Thoracic aorta (tissue), 2 donors: Measurements from ENCODE around the gene WEE2. TPM values are rescaled to one million over a fixed set of nuclear protein-coding genes. Genes with fewer than 3 reads are reported as not detected.

Source experiments
- ATAC-seq: fragments of 150-250 bp; one replicate; pipeline ENCODE4 v1.8.0; 2017; ENCODE audit warnings: low read depth; ENCODE audit not compliant: insufficient number of reproducible peaks, low FRiP score
- DNase-seq: peaks from one replicate; pipeline ENCODE4 v3.0.0-alpha.2; 2020; ENCODE audit warnings: low spot score
- H3K27ac ChIP-seq, 2 donors: fragments of 200-600 bp; sonication (generic); 1 replicate in 1 of 2; 2 replicates in 1 of 2; pipeline ENCODE4 v1.5.1; 2016; ENCODE audit warnings: mild to moderate bottlenecking in 2 of 2, moderate library complexity in 2 of 2
- H3K27me3 ChIP-seq: fragments of 200-600 bp; sonication (generic); replicated peaks from 2 replicates; pipeline ENCODE4 v1.6.0; 2016; ENCODE audit warnings: mild to moderate bottlenecking; ENCODE audit not compliant: insufficient read depth
- H3K36me3 ChIP-seq: fragments of 200-600 bp; sonication (generic); one replicate; pipeline ENCODE4 v1.5.1; 2016
- H3K4me1 ChIP-seq, 2 donors: fragments of 200-600 bp; sonication (generic); 1 replicate in 1 of 2; 2 replicates in 1 of 2; pipeline versions ENCODE4 v1.5.1 to v1.6.0; 2016; ENCODE audit warnings: low read depth in 2 of 2, mild to moderate bottlenecking in 1 of 2; ENCODE audit not compliant: control insufficient read depth in 1 of 2
- H3K4me3 ChIP-seq: fragments of 200-600 bp; sonication (generic); 2 replicates; pipeline ENCODE4 v1.5.1; 2016; ENCODE audit warnings: mild to moderate bottlenecking
- H3K9me3 ChIP-seq: fragments of 200-600 bp; sonication (generic); 2 replicates; pipeline ENCODE4 v1.5.1; 2016
- CTCF ChIP-seq: fragments of 200-600 bp; sonication (generic); IDR thresholded peaks from one replicate; pipeline ENCODE4 v1.5.1; 2019; ENCODE audit warnings: antibody characterized with exemption
- total RNA-seq, 2 donors: library from RNA; depleted of rRNA; stranded (reverse); fragments of >200 nt; gene quantifications; one replicate each; pipeline versions ENCODE4 v1.1.0 to v1.2.3, GENCODE V29; 2016

The WEE2 gene
- total RNA-seq, 2 donors from 2014 or later, result not detected

GRCh38 chr7:141674171-141674671, 33.9 kb upstream of the WEE2 start:
- Histone ChIP-seq H3K27ac (peak overlapping the region; percentile 45 to 49), H3K4me1 (peaks cover 15 to 36% of the 10 kb centered on the region in 2 donors), H3K9me3 (no peaks in the 10 kb centered on the region), H3K27me3 (no peaks in the 10 kb centered on the region), H3K36me3 (no peaks in the 10 kb centered on the region), H3K4me3 (no peak overlapping the region)
- no peak for TF ChIP-seq CTCF
- ATAC-seq (no peak), DNase-seq (no peak)

GRCh38 chr7:141674702-141675101, 33.5 kb upstream of the WEE2 start:
- no peaks in the 10 kb centered on the region for H3K9me3 ChIP-seq
- peaks cover 15 to 36% of the 10 kb centered on the region in 2 donors for H3K4me1 ChIP-seq
- peak overlapping the region; percentile 45 to 49 for H3K27ac ChIP-seq
- DNase-seq (no peak), ATAC-seq (no peak)
- no peaks in the 10 kb centered on the region for H3K36me3 ChIP-seq
- H3K27me3 ChIP-seq, result no peaks in the 10 kb centered on the region
- H3K4me3 ChIP-seq, result no peak overlapping the region
- peak; percentile 11 for TF ChIP-seq CTCF

GRCh38 chr7:141675436-141676215, 32.5 kb upstream of the WEE2 start:
- Histone ChIP-seq H3K36me3 (no peaks in the 10 kb centered on the region), H3K4me1 (peaks cover 15 to 36% of the 10 kb centered on the region in 2 donors), H3K27me3 (no peaks in the 10 kb centered on the region), H3K9me3 (no peaks in the 10 kb centered on the region), H3K4me3 (no peak overlapping the region), H3K27ac (peak overlapping the region; percentile 3 to 45)
- DNase-seq, result no peak
- TF ChIP-seq CTCF, result no peak
- ATAC-seq, result no peak

- Histone ChIP-seq H3K27ac (no peak overlapping the region), H3K36me3 (peaks cover 10% of the 10 kb centered on the region), H3K27me3 (no peaks in the 10 kb centered on the region), H3K4me1 (peaks cover 15 to 36% of the 10 kb centered on the region in 2 donors), H3K4me3 (no peak overlapping the region), H3K9me3 (no peaks in the 10 kb centered on the region)
- ATAC-seq (no peak), DNase-seq (no peak)
- no peak for TF ChIP-seq CTCF
Measured at GRCh38 chr7:141676618-141677017, 31.5 kb upstream of the WEE2 start.

- DNase-seq (no peak), ATAC-seq (no peak)
- H3K27me3 ChIP-seq, result no peaks in the 10 kb centered on the region
- no peaks in the 10 kb centered on the region for H3K9me3 ChIP-seq
- H3K36me3 ChIP-seq, result peaks cover 17% of the 10 kb centered on the region
- no peak overlapping the region for H3K27ac ChIP-seq
- H3K4me1 ChIP-seq, result peaks cover 15 to 26% of the 10 kb centered on the region in 2 donors
- H3K4me3 ChIP-seq, result no peak overlapping the region
- no peak for TF ChIP-seq CTCF
Measured at GRCh38 chr7:141679014-141679413, 29.1 kb upstream of the WEE2 start.
